Epithelial cell of esophagus (primary cell): Measurements from ENCODE around the gene LARGE2.
"Not testable (repeated sequence)": the region's sequence is repeated elsewhere in the genome, so short reads cannot be mapped to it uniquely, and the experiment has no call there.

Experiments
- DNase-seq: peaks from one replicate; pipeline ENCODE4 v3.0.0; 2010; ENCODE audit warnings: low read depth
- H3K4me3 ChIP-seq: 2 replicates; pipeline ENCODE4 v1.5.1; 2011; ENCODE audit warnings: mild to moderate bottlenecking, low read length, control low read depth
- TF ChIP-seq, protein P1 (sequence below): IDR thresholded peaks from 2 replicates; pipeline ENCODE4 v1.5.1; 2011; ENCODE audit warnings: low read depth, mild to moderate bottlenecking, low read length, control low read depth, inconsistent platforms; ENCODE audit not compliant: insufficient read depth; ENCODE audit errors: missing control alignments

Gene LARGE2

DNA sequence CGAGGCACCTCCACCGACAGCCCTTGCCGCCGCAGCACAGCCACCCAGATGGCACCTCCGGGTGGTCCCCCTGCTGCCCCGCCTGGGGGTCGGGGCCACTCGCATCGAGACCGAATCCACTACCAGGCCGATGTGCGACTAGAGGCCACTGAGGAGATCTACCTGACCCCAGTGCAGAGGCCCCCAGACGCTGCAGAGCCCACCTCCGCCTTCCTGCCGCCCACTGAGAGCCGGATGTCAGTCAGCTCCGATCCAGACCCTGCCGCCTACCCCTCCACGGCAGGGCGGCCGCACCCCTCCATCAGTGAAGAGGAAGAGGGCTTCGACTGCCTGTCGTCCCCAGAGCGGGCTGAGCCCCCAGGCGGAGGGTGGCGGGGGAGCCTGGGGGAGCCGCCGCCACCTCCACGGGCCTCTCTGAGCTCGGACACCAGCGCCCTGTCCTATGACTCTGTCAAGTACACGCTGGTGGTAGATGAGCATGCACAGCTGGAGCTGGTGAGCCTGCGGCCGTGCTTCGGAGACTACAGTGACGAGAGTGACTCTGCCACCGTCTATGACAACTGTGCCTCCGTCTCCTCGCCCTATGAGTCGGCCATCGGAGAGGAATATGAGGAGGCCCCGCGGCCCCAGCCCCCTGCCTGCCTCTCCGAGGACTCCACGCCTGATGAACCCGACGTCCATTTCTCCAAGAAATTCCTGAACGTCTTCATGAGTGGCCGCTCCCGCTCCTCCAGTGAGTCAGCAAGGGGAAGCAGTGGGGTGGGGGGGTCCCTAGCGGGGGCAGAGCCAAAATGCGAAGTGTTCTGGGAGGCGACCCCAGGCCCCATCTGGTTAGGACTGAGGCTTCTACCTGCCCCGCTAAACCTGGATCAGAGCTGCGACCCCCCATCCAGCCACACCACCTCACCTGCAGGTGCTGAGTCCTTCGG lies 19.7 kb upstream of the LARGE2 start:
- TF ChIP-seq, protein P1, sequence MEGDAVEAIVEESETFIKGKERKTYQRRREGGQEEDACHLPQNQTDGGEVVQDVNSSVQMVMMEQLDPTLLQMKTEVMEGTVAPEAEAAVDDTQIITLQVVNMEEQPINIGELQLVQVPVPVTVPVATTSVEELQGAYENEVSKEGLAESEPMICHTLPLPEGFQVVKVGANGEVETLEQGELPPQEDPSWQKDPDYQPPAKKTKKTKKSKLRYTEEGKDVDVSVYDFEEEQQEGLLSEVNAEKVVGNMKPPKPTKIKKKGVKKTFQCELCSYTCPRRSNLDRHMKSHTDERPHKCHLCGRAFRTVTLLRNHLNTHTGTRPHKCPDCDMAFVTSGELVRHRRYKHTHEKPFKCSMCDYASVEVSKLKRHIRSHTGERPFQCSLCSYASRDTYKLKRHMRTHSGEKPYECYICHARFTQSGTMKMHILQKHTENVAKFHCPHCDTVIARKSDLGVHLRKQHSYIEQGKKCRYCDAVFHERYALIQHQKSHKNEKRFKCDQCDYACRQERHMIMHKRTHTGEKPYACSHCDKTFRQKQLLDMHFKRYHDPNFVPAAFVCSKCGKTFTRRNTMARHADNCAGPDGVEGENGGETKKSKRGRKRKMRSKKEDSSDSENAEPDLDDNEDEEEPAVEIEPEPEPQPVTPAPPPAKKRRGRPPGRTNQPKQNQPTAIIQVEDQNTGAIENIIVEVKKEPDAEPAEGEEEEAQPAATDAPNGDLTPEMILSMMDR = no peak

DNA sequence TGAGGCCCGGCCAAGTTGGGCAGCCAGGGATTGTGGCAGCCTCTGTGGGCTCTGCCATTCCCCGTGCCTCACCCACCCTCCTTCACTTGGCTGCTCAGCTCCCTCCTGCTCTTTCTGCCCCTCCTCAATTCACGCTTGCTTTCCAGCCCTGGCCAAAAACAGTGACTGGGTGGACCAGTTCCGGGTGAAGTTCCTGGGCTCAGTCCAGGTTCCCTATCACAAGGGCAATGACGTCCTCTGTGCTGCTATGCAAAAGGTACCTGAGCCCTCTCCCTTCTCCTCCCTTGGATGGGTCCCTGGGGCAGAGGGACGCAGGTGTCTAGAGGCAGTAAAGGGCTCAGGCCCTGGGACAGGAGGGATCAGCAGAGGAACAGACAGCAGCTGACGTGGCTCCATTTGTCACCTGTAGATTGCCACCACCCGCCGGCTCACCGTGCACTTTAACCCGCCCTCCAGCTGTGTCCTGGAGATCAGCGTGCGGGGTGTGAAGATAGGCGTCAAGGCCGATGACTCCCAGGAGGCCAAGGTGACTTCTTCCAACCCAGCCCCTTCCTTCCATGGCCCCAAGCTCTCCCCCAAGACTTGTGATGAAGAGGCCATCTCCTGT lies 18.0 kb upstream of the LARGE2 start:
- no peak overlapping the region for H3K4me3 ChIP-seq
- DNase-seq = no peak
- TF ChIP-seq, protein P1 = no peak

More for the DNA sequence above, 19.7 kb upstream of the LARGE2 start:
- H3K4me3 ChIP-seq = no peak overlapping the region
- no peak for DNase-seq

DNA sequence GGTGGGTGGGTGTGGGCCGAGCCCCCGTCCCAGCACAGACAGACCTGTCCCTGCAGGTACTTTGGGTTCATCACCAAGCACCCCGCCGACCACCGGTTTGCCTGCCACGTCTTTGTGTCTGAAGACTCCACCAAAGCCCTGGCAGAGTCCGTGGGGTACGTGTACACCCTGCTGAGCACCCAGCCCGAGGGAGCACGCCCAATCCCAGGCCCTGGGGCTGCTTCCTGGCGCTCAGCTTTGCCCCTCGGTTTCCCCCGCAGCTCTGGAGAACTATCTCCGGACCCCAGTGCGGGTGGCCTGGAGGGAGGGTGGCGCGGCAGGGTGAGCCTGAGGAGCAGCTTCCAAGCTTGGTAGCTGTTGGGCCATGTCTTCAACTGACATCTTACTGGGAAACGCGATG lies 17.4 kb upstream of the LARGE2 start:
- TF ChIP-seq, protein P1 = no peak
- no peak for DNase-seq
- H3K4me3 ChIP-seq = no peak overlapping the region

DNA sequence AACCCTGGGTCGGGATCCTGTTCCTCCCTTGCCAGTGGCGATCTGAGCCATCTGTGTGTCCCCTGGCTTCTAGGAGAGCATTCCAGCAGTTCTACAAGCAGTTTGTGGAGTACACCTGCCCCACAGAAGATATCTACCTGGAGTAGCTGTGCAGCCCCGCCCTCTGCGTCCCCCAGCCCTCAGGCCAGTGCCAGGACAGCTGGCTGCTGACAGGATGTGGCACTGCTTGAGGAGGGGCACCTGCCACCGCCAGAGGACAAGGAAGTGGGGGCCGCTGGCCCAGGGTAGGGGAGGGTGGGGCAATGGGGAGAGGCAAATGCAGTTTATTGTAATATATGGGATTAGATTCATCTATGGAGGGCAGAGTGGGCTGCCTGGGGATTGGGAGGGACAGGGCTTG lies 16.9 kb upstream of the LARGE2 start:
- H3K4me3 ChIP-seq, DNase-seq: not testable (repeated sequence)

DNA sequence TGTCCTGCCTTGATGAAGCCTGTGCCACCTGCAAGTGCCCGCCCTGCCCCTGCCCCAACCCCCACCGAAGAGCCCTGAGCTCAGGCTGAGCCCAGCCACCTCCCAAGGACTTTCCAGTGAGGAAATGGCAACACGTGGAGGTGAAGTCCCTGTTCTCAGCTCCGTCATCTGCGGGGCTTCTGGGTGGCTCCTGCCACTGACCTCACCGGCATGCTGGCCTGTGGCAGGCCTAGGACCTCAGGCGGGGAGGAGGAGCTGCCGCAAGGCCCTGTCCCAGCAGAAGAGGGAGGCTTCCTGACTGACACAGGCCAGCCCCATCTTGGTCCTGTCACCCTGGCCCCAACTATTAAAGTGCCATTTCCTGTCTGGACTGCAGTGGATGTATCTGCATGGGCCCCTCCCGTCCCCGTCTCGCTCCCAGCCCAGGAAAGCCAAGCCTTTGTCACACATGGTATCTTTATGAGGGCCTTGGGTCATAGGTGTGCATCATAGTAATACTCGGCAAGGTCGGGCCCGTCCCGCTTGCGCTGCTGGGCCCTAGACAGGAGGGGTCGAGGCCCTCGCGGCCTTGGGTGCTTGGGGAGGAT lies 16.3 kb upstream of the LARGE2 start:
- DNase-seq = no peak
- TF ChIP-seq, protein P1 = no peak
- H3K4me3 ChIP-seq = no peak overlapping the region

DNA sequence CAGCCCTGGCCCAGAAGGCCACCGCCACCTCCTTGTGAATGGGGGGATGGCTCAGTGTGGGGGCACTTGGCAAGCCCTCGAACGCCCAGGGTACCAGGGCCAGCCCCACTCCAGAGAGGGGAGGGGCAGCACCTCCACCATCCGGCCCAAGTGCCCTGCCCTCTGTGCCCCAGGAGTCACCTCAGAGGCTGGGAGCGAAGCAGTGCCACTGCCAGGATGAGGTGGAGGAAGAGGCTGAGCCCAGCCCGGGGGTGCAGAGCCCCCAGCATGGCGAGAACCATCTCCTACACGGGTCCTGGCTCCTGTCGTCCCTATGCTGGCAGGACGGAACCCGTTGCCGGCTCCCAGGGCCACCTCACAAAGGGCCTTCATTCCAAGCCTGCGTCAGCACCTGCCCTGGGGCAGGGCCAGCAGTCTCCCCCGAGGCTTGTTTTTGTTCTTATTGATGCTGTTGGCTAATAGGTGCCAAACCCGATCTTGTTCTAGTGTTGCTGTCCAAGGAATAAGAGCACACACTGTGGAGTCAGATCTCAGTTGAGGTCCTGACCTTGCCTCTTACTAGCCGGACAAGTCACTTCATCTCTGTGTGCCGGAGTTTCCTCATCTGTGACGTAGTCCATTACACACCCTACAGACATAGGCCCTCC lies 15.4 kb upstream of the LARGE2 start, which contains the start of gene FREY1:
FREY1 (minus strand) TSS at position 307 of the 647 bp plus-strand sequence; CDS start at position 281, 26 bp downstream.
- no peak within 1 kb of the TSS for H3K4me3 ChIP-seq
- no peak for DNase-seq
- TF ChIP-seq, protein P1 = no peak

DNA sequence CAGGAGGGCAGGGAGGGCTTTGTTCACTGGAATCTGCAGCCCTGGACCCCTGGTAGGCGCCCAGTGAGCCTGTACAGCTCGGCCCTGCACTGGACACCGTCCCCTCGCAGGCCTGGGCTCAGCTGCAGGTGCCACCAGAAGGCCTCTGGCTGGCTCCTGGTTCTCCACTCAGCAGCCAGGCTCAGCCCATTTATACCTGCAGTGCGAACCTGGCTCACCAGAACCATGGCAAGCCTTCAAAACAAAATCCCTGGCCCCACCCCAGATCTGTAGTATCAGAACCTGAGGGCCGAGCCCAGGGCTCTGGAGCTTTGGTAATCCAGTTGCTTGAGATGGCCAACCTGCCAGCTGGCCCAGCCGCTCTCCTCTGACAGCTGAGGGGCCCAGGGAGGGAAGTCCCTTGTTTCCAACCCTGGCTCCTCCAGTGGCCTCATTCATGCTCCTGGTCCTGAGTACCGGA lies 14.5 kb upstream of the LARGE2 start:
- no peak for DNase-seq
- TF ChIP-seq, protein P1 = no peak
- H3K4me3 ChIP-seq = no peak overlapping the region
